Activated naive CD8-positive, alpha-beta T cell treated with anti-CD3 and anti-CD28 coated beads, Interleukin-2, amount 10 ng/mL, durations not matched to agents 7 days and 5 days (primary cell): ENCODE results near the gene REC114. TPM values are rescaled to one million over a fixed set of nuclear protein-coding genes. Genes with fewer than 3 reads are reported as not detected.

Experiments used
- ATAC-seq: fragments of 150-1000 bp; cut with Tn5 transposase; one replicate; pipeline ENCODE4 v1.10.0; 2021; ENCODE audit warnings: low read depth, moderate library complexity
- POLR2A ChIA-PET: fragments of 350-600 bp; sonication (Branson Sonifier 250); formaldehyde crosslinking; loops from one replicate; lab custom pipeline; 2021; ENCODE audit warnings: antibody characterized with exemption; lab: Charles Lee
- DNase-seq: peaks from one replicate; pipeline ENCODE4 v3.0.0; 2021
- H3K27ac Mint-ChIP-seq: one replicate; pipeline ENCODE4 v1.8.0; 2022; ENCODE audit warnings: mild to moderate bottlenecking, mixed read lengths
- H3K27me3 Mint-ChIP-seq: one replicate; pipeline ENCODE4 v1.8.0; 2022; ENCODE audit warnings: mild to moderate bottlenecking, moderate library complexity, mixed read lengths
- H3K36me3 Mint-ChIP-seq: one replicate; pipeline ENCODE4 v1.8.0; 2021; ENCODE audit warnings: mild to moderate bottlenecking, mixed read lengths
- H3K4me1 Mint-ChIP-seq: one replicate; pipeline ENCODE4 v1.8.0; 2021; ENCODE audit warnings: mixed read lengths
- H3K4me3 Mint-ChIP-seq: one replicate; pipeline ENCODE4 v1.8.0; 2022; ENCODE audit warnings: mild to moderate bottlenecking, moderate library complexity, mixed read lengths
- H3K9me3 Mint-ChIP-seq: one replicate; pipeline ENCODE4 v1.8.0; 2021; ENCODE audit warnings: mixed read lengths
- total RNA-seq, 2 experiments: library from RNA; stranded (reverse); gene quantifications; one replicate each; pipeline ENCODE4 v1.2.3, GENCODE V29; 2021

Gene REC114
- total RNA-seq, 2 experiments from 2014 or later: not detected

DNA sequence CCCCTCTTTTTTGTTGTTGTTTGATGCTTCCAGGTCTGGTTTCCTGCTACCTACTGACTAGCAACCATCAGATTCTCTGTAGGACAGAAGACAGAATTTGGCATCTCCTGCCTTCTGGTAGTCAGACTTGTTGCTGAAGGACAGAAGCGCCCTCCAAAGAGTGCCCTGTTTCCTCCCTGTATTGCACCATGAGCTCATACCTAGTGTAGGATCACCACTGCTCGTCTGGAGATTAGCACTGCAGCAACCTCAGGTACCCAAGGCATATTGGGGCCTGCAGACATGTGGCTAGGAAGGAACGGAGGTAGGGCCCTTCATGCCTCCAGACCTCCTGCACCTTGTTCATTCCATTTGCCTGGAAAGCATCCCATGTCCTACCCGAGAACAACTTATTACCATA is 112.1 kb downstream of the REC114 start:
- ATAC-seq (no peak), DNase-seq (no peak)
- no peaks in the 10 kb centered on the region for H3K9me3 Mint-ChIP-seq
- H3K27ac Mint-ChIP-seq: no peak overlapping the region
- H3K4me3 Mint-ChIP-seq: no peak overlapping the region
- POLR2A ChIA-PET: no interaction called here
- peaks cover 2% of the 10 kb centered on the region for H3K36me3 Mint-ChIP-seq
- peaks cover 1% of the 10 kb centered on the region for H3K4me1 Mint-ChIP-seq
- H3K27me3 Mint-ChIP-seq: no peaks in the 10 kb centered on the region

DNA sequence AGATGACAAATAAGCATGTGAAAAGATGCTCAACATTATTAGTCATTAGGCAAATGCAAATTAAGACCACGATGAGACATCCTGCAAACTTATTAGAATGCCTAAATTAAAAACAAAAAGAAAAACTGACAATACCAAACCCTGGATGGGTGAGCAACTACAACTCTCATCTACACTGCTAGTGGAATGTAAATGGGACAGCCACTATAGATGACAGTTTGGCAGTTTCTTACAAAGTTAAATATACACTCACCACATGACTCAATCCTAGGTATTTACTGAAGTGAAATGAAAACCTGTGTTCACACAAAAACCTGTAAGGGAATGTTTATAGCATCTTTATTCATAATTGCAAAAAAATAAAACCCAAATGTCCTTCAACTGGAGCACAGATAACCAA is 115.6 kb downstream of the REC114 start:
- ATAC-seq (no peak), DNase-seq (no peak)
- peaks cover 5% of the 10 kb centered on the region for H3K36me3 Mint-ChIP-seq
- H3K4me1 Mint-ChIP-seq: peaks cover 1% of the 10 kb centered on the region
- H3K27me3 Mint-ChIP-seq: no peaks in the 10 kb centered on the region
- no peak overlapping the region for H3K4me3 Mint-ChIP-seq
- no peaks in the 10 kb centered on the region for H3K9me3 Mint-ChIP-seq
- POLR2A ChIA-PET: no interaction called here
- no peak overlapping the region for H3K27ac Mint-ChIP-seq

DNA sequence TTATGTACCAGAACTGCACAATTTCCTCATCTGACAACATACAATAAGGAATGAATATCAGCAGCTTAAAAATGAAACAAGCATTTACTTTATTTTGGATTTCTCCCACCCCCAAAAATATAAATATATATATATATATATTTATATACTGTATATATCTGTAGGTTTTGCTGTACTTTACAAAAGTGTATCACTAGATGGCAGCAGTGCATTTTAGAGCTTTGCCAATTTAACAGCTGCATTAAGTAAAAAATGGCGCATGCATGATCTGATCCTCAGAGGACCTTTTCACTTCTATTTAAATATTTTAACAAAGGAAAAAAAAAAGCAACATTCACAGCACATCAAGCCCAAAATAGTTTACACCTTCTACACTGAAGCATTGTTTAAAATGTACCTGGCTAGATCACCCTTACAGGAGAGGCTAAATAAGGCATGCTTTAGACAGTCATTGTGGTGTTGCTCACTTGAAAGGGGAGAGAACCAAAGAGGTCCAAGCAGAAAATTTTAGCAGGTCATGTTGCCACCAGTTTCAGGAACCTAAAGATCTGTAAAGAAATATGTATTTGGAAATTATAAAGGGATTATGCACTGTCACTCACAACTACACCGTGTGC is 117.6 kb downstream of the REC114 start:
- no peaks in the 10 kb centered on the region for H3K9me3 Mint-ChIP-seq
- ATAC-seq: no peak
- H3K27me3 Mint-ChIP-seq: no peaks in the 10 kb centered on the region

DNA sequence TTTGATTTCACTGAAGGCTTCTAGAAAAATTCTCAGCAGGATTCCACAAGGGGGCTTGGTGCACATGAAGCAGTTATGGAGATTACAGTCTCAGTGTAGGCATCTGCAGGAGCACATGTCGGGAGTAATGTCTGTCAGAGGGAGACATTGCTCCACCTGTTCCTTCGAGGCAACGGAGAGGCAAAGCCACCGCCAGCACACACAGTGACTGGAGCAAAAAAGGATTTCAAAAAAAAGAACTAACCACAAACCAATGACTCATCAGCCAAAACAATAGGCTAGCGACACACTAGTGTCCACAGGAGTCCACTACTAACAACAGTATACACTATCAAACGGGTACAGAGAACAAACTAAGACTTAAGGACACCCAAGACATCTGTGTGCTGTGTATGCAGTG is 121.3 kb downstream of the REC114 start:
- ATAC-seq (no peak), DNase-seq (no peak)
- Mint-ChIP-seq H3K4me1 (peaks cover 5% of the 10 kb centered on the region), H3K9me3 (no peaks in the 10 kb centered on the region), H3K4me3 (no peak overlapping the region), H3K36me3 (peaks cover 5% of the 10 kb centered on the region), H3K27me3 (no peaks in the 10 kb centered on the region), H3K27ac (no peak overlapping the region)
- POLR2A ChIA-PET: no interaction called here

More for the DNA sequence above, 117.6 kb downstream of the REC114 start:
- peaks cover 5% of the 10 kb centered on the region for H3K36me3 Mint-ChIP-seq
- peaks cover 5% of the 10 kb centered on the region for H3K4me1 Mint-ChIP-seq
- no peak overlapping the region for H3K27ac Mint-ChIP-seq
- DNase-seq: no peak
- POLR2A ChIA-PET: interaction anchor here (0.5 to 0.8 kb wide), 2 partner anchors 75 to 803 kb away, joined by 3 to 4 read pairs; no protein-coding TSS in a partner anchor
- H3K4me3 Mint-ChIP-seq: no peak overlapping the region

DNA sequence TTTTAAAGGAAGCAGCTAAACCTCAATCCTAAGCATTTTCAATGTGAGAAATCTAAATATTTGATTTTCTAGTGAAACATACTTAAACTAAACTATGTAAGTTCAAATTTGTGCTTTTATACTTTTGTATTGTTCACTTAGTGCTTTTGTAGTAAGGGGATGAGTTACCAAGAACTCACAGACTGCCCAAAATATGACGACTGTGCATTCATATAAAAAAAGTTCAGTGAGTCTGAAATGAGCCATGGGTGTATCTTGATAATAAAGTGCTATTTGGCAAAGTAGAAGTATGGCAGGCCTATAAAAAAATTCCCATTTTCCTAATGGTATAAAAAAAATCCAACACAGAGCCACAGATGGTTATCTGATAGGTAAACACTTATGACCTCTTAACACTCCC is 124.1 kb downstream of the REC114 start:
- POLR2A ChIA-PET: no interaction called here
- H3K36me3 Mint-ChIP-seq: peaks cover 11% of the 10 kb centered on the region
- H3K4me3 Mint-ChIP-seq: no peak overlapping the region
- DNase-seq (no peak), ATAC-seq (no peak)
- H3K4me1 Mint-ChIP-seq: peaks cover 17% of the 10 kb centered on the region
- H3K9me3 Mint-ChIP-seq: no peaks in the 10 kb centered on the region
- H3K27me3 Mint-ChIP-seq: no peaks in the 10 kb centered on the region
- H3K27ac Mint-ChIP-seq: no peak overlapping the region

DNA sequence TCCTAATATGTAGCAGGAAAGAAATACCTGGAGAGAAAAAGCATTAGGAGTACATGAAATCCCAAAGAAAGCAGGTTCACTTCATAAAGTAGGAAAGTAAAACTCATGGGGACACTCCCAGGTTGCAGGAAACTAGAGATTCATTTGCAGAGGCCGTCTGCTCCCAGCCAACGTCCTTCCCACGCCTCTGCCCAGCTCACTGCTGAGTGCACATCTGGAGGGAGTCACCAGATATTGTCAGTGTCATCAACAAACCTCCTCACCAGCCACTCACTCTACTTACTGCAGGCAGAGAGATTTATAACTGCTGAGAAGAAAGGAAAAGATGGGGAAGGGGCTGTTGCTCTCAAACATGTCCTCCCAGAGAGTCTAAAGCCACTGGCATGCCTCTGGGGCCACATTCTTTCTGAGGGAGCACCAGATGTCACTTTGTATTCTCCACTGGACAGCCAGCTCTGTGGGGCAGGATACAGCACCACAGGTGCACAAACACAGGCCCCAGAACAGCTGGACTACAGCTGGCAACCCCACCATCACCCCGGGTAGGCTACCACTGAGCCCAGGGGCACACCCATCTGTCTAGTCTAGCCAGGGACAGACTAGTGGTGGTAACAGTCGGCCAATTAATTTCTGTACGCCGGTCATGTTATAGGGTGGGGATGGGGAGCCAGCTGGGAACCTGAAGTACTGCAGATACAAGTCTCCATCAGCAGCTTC is 125.8 kb downstream of the REC114 start:
- no peak for DNase-seq
- Mint-ChIP-seq H3K27ac (no peak overlapping the region), H3K36me3 (peaks cover 8% of the 10 kb centered on the region), H3K4me1 (peaks cover 17% of the 10 kb centered on the region), H3K27me3 (no peaks in the 10 kb centered on the region), H3K4me3 (no peak overlapping the region), H3K9me3 (no peaks in the 10 kb centered on the region)
- ATAC-seq: no peak
- POLR2A ChIA-PET: no interaction called here

DNA sequence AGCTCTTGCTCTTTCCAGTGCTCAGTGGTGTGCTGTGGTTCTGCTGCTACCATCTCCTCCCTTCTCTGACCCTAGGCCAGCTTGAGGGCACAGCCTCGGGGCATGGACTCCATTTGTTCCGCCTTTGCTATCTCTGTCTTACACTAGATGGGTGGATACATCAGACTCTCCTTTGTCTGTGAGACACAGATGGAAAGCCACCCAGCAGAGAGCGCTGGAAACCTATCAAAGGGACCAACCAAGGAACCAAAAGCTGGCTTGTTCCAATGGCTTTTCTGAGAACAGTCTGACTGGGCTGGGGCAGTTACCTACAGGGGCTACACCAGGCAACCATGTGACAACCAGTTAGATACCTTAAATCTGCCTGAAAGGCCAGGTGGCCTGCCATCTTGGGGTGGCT is 126.4 kb downstream of the REC114 start:
- H3K4me1 Mint-ChIP-seq: peaks cover 14% of the 10 kb centered on the region
- peaks cover 8% of the 10 kb centered on the region for H3K36me3 Mint-ChIP-seq
- no peak for ATAC-seq
- H3K27ac Mint-ChIP-seq: no peak overlapping the region
- H3K9me3 Mint-ChIP-seq: no peaks in the 10 kb centered on the region
- POLR2A ChIA-PET: no interaction called here
- H3K4me3 Mint-ChIP-seq: no peak overlapping the region
- no peak for DNase-seq
- no peaks in the 10 kb centered on the region for H3K27me3 Mint-ChIP-seq

DNA sequence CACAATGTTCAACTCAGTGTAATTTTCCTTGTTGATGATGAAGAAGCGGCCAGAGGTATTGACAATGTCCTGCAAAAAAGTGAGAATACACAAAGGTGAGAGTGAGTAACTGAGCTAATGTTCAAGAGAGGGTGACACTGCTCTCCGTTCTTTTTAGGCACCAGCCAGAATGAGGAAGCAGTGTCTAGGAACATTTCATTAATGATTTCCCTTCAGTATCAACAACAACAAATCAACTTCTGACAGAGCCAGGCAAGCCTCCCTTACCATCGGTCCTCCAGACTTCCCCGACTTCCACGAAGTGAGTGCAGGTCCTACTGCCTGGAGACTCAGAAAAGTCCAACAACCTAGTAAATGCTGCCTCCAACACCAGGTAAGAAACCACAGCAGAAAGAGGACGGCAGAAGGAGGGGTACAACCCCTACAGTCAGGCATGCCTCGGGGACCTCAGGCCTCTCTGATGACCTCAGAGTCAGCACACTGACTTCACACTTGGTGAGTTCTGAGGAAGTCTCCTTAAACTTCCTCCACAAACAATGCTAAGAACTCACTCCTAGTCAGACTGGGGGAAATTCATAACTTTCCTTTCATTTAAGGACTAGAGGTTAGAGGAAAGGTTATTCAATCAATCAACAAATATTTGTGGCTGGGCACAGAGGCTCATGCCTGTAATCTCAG is 127.5 kb downstream of the REC114 start:
- Mint-ChIP-seq H3K4me1 (peaks cover 11% of the 10 kb centered on the region), H3K36me3 (peaks cover 8% of the 10 kb centered on the region), H3K9me3 (no peaks in the 10 kb centered on the region), H3K27ac (peak overlapping the region; percentile 46), H3K27me3 (no peaks in the 10 kb centered on the region), H3K4me3 (no peak overlapping the region)
- ATAC-seq: no peak
- DNase-seq: no peak
- POLR2A ChIA-PET: no interaction called here

DNA sequence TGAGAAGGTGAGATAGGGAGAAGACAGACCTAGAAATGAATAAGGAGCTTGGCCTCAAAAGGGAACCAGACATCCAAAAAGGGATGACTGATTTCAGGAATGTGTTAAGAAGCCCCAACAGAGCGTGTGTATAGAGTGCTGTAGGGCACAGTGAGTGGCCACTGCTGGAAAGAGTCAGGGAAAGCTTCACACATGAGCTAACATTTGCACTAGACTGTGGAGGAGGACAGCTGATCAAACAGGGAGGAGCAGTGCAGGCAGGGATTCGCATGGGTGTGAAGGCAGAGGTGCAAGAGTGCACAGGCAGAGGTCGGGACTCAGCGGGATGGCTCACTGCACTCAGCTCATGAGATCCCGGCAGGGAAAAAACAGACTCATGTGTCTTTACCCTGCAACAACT is 128.4 kb downstream of the REC114 start:
- H3K4me1 Mint-ChIP-seq: peaks cover 17% of the 10 kb centered on the region
- ATAC-seq: no peak
- no peak overlapping the region for H3K4me3 Mint-ChIP-seq

DNA sequence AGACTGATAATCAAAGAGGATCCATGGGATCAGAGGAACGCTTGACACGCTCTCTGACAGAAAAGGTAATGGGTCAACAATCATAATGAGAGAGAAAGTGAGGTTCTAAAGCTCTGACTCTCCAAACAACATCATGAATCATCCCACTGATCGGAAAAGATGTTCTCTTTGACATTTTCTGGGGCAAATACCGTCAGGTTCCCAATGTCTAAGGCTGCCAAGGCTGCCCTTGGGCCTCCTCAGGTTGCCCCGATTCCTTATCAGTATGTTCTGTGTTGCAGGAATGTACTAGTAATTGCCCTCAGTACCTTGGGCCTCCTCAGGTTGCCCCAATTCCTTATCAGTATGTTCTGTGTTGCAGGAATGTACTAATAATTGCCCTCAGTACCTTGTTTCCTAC is 129.3 kb downstream of the REC114 start:
- POLR2A ChIA-PET: no interaction called here
- Mint-ChIP-seq H3K27me3 (no peaks in the 10 kb centered on the region), H3K9me3 (no peaks in the 10 kb centered on the region), H3K27ac (no peak overlapping the region), H3K36me3 (peaks cover 8% of the 10 kb centered on the region), H3K4me1 (peaks cover 19% of the 10 kb centered on the region), H3K4me3 (no peak overlapping the region)
- DNase-seq (no peak), ATAC-seq (no peak)

More for the DNA sequence above, 128.4 kb downstream of the REC114 start:
- Mint-ChIP-seq H3K27ac (peak overlapping the region; percentile 2), H3K27me3 (no peaks in the 10 kb centered on the region), H3K9me3 (no peaks in the 10 kb centered on the region), H3K36me3 (peaks cover 8% of the 10 kb centered on the region)
- no peak for DNase-seq
- POLR2A ChIA-PET: no interaction called here

DNA sequence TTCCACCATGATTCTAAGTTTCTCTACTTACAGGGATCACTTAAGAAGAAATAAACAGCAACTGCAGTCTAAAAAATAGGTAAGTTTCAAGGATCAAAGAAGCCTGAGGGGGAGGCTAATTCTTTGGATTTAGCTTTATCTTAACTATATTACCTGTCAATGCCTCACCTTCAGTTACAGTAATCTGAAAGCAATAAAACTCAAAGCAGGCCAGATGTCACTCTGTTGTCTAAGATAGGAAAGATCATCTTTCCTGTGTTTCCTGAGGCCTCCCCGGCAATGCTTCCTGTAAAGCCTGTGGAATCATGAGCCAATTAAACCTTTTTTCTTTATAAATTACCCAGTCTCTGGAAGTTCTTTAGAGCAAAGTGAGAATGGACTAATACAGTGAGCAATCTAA is 130.1 kb downstream of the REC114 start:
- Mint-ChIP-seq H3K4me3 (no peak overlapping the region), H3K27me3 (no peaks in the 10 kb centered on the region), H3K27ac (no peak overlapping the region), H3K36me3 (peaks cover 8% of the 10 kb centered on the region), H3K9me3 (no peaks in the 10 kb centered on the region), H3K4me1 (peaks cover 19% of the 10 kb centered on the region)
- no peak for ATAC-seq
- no peak for DNase-seq
- POLR2A ChIA-PET: no interaction called here

DNA sequence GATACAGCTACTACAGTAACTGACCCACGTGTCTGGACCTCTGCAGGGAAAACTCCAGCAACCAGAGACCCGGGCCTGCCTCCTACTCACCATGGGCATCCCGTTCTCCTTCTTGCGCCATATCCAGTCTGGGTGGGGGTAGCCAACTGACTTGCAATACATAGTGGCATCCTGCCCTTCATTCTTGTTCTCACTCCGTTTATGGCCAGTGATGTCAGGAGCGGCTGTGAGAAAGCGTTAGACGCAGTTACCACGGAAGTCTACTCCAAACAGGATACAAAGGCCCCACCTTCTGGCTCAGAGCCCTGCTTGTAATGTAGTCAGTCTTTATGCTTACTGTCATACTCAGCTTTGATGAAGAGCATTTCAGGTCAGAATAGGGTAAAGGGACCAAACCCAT is 130.6 kb downstream of the REC114 start:
- Mint-ChIP-seq H3K27ac (no peak overlapping the region), H3K9me3 (no peaks in the 10 kb centered on the region), H3K27me3 (no peaks in the 10 kb centered on the region), H3K36me3 (peaks cover 10% of the 10 kb centered on the region), H3K4me3 (no peak overlapping the region), H3K4me1 (peaks cover 19% of the 10 kb centered on the region)
- ATAC-seq (no peak), DNase-seq (no peak)
- POLR2A ChIA-PET: no interaction called here

DNA sequence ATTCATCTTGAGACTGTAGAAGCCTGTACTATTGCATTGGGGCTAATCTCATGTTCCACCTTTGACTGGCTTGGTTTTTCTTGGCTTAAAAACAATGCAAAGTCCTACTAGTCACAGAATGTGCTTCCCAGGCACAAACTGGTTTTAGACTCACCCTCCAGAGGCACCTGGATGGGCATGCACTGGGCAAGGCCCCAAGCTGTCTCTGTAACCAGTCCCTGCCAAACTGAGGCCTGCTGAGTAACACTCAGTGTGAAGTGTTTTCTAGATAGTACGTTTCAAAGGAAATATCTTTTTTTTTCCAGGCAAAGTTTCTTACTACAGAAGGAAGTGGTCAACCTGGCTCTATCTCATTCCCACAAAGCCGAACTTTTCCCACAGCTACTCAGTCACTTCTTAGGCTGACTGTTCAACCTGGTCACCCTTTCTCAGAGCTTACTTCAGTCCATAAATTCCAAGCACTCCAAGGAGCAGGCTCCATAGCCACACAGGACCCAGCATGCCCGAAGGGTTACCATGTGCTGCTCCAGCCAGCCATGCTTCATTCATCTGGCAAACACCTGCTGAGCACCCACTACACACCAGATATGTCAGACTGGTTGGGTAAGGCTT is 132.8 kb downstream of the REC114 start:
- peaks cover 11% of the 10 kb centered on the region for H3K4me1 Mint-ChIP-seq
- H3K4me3 Mint-ChIP-seq: no peak overlapping the region
- POLR2A ChIA-PET: no interaction called here
- no peaks in the 10 kb centered on the region for H3K27me3 Mint-ChIP-seq
- H3K9me3 Mint-ChIP-seq: no peaks in the 10 kb centered on the region
- DNase-seq (no peak), ATAC-seq (no peak)
- H3K36me3 Mint-ChIP-seq: peaks cover 3% of the 10 kb centered on the region
- peak overlapping the region; percentile 10 for H3K27ac Mint-ChIP-seq
